Measurements from ENCODE around the gene STK11IP. TPM values are rescaled to one million over a fixed set of nuclear protein-coding genes. Genes with fewer than 3 reads are reported as not detected.

STK11IP gene
- total RNA-seq, 1 experiment from 2014 or later = 39.9 TPM

DNA sequence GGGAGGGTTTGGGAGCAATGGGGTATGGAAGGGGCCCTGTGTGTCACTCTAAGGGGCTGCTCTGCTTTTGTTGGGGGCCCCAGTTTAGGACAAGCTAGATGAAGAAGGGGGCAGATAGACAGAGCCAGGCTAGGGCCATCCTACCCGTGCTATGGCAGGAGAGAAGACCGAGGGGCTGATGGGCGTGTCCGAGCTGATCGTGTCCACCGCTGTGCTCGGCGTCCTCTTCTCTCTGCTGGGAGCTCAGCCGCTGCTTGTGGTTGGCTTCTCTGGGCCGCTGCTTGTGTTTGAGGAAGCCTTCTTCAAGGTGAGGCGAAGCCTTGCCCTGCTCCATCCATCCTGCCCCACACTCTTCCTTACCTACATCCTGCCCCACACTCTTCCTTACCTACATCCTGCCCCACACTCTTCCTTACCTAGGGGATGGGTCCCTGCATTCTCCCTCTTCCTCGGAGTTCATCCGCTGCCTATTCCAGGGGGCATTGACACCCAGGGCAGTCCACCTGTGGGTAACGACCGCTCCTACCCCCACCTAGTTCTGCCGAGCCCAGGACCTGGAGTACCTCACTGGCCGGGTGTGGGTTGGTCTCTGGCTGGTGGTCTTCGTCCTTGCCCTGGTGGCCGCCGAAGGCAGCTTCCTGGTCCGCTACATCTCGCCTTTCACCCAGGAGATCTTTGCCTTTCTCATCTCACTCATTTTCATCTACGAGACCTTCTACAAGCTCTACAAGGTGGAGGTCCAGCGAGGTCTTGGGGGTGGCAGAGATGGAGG lies 38.7 kb downstream of the STK11IP start:
- ATAC-seq (no peak), DNase-seq (ENCODE audit: low spot score) (no peak)
- no peak for TF ChIP-seq TCF7 (CRISPR knock-in tag; IDR thresholded peaks at IDR 0.05; ENCODE audit: low read depth)
- no peak overlapping the region for H3K27ac Mint-ChIP-seq
- CTCF ChIA-PET = interaction anchor here (1.1 to 3.3 kb wide), 4 partner anchors 17 to 141 kb away, joined by 3 to 23 read pairs (median 3); no protein-coding TSS in a partner anchor
- H3K9me3 Mint-ChIP-seq = no peaks in the 10 kb centered on the region
- no peaks in the 10 kb centered on the region for H3K36me3 Mint-ChIP-seq
- H3K27me3 Mint-ChIP-seq (ENCODE audit: low read depth) = no peaks in the 10 kb centered on the region
- no peaks in the 10 kb centered on the region for H3K4me1 Mint-ChIP-seq
- H3K4me3 Mint-ChIP-seq = no peak overlapping the region
- POLR2A ChIA-PET = no interaction called here

DNA sequence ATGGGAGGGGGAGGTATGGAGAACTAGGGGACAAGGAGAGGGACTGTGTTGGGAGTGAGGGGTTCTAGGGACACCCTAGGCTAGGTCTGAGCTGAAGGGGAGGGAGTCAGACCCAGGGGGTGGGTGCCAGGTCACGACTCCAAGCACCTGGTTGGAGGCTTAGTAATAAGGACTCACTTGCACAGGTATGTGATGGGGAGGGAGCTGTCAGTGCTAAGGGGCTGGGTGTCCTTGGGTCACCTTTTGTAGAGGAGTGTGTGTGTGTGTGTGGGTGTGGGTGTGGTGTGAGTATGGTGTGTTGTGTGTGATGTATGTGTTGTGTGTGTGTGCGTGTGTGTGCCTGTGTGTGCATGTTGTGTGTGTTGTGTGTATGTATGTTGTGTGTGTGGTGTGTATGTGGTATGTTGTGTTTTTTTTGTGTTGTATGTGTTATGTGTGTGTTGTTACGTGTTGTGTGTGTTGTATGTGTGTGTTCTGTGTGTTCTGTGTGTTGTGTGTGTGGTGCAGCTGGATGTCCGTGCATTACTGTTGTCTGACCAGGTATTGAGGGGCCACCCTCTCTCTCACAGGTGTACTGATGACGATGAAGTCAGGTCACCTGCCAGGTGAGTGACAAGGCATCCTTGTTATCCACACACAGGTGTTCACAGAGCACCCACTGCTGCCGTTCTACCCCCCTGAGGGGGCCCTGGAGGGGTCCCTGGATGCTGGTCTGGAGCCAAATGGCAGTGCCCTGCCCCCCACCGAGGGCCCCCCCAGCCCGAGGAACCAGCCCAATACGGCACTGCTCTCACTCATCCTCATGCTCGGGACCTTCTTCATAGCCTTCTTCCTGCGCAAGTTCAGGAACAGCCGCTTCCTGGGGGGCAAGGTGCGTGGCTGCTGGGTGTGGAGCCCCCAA lies 39.5 kb downstream of the STK11IP start:
- CTCF ChIA-PET = interaction anchor here (0.5 to 3.3 kb wide), 7 partner anchors 9 to 195 kb away, joined by 3 to 23 read pairs (median 3); no protein-coding TSS in a partner anchor

More for the DNA sequence above, 39.5 kb downstream of the STK11IP start:
- Mint-ChIP-seq H3K27ac (no peak overlapping the region), H3K36me3 (no peaks in the 10 kb centered on the region), H3K4me3 (no peak overlapping the region), H3K4me1 (peaks cover 5% of the 10 kb centered on the region; the same call in 1 of the 2 replicates), H3K27me3 (ENCODE audit: low read depth) (no peaks in the 10 kb centered on the region), H3K9me3 (no peaks in the 10 kb centered on the region)
- ATAC-seq (no peak), DNase-seq (ENCODE audit: low spot score) (no peak)
- TF ChIP-seq NR2C2 (CRISPR knock-in tag; IDR thresholded peaks at IDR 0.05) (no peak), FOXJ3 (CRISPR knock-in tag; IDR thresholded peaks at IDR 0.05; ENCODE audit: borderline replicate concordance) (no peak), KAT7 (CRISPR knock-in tag; IDR thresholded peaks at IDR 0.05; ENCODE audit: borderline replicate concordance) (no peak), MXD4 (CRISPR knock-in tag; IDR thresholded peaks at IDR 0.05; ENCODE audit: borderline replicate concordance) (no peak), ARID4B (CRISPR knock-in tag; IDR thresholded peaks at IDR 0.05; ENCODE audit: borderline replicate concordance) (no peak)
- TF ChIP-seq, protein P1, sequence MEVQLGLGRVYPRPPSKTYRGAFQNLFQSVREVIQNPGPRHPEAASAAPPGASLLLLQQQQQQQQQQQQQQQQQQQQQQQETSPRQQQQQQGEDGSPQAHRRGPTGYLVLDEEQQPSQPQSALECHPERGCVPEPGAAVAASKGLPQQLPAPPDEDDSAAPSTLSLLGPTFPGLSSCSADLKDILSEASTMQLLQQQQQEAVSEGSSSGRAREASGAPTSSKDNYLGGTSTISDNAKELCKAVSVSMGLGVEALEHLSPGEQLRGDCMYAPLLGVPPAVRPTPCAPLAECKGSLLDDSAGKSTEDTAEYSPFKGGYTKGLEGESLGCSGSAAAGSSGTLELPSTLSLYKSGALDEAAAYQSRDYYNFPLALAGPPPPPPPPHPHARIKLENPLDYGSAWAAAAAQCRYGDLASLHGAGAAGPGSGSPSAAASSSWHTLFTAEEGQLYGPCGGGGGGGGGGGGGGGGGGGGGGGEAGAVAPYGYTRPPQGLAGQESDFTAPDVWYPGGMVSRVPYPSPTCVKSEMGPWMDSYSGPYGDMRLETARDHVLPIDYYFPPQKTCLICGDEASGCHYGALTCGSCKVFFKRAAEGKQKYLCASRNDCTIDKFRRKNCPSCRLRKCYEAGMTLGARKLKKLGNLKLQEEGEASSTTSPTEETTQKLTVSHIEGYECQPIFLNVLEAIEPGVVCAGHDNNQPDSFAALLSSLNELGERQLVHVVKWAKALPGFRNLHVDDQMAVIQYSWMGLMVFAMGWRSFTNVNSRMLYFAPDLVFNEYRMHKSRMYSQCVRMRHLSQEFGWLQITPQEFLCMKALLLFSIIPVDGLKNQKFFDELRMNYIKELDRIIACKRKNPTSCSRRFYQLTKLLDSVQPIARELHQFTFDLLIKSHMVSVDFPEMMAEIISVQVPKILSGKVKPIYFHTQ (CRISPR knock-in tag; IDR thresholded peaks at IDR 0.05) = no peak
- POLR2A ChIA-PET = interaction anchor here (0.9 kb wide), 1 partner anchor 11 kb away, joined by 4 read pairs; no protein-coding TSS in a partner anchor
